ENCODE data around the gene TRPM8.
"Not testable (repeated sequence)": the region's sequence is repeated elsewhere in the genome, so short reads cannot be mapped to it uniquely, and the experiment has no call there.

TRPM8 gene

DNA sequence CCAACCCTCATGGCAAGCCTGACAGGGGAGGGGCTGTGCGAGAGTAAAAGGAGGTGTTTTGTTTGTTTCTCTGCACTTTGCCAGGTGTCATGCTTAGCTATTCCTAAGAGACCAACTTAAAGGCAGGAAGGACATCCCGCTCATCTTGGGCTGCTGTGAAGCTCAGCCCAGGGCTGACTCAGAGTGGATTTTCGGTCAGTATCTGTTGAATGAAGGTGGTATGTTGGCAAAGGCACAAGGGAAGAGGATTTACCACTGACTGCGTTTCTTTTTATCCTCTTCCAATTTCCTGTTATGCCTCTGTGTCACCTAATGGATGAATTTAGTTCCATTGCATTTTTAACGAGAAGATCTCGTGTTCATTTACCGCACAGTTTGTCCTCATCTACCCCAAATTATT is 18.9 kb downstream of the TRPM8 start:
- DNase-seq (ENCODE audit: low read depth), result no peak

DNA sequence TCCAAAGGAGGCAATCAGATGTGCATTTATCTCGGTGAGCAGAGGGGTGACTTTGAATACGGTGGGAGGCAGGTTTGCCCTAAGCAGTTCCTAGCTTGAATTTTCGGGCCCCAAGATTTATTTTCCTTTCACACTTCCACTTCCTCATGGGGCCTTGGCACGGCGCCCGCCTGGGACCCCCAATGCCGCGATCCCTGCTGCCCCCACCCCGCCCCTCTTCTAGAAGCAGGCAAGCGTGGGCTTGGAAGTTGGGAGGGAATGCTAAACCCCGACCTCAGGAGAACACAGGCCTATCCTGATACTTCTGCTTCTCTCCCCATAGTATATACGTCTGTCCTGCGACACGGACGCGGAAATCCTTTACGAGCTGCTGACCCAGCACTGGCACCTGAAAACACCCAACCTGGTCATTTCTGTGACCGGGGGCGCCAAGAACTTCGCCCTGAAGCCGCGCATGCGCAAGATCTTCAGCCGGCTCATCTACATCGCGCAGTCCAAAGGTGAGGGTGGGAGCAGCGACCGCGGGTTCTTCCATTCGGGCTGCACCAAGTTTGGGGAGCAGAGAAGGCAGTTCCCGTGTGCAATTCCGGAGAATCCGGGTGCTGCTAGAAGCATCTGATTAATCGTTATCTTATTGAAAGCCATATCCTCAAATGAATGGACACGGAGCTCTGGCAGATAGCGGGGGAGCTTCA is 21.6 kb downstream of the TRPM8 start:
- no peak for DNase-seq (ENCODE audit: low read depth)

DNA sequence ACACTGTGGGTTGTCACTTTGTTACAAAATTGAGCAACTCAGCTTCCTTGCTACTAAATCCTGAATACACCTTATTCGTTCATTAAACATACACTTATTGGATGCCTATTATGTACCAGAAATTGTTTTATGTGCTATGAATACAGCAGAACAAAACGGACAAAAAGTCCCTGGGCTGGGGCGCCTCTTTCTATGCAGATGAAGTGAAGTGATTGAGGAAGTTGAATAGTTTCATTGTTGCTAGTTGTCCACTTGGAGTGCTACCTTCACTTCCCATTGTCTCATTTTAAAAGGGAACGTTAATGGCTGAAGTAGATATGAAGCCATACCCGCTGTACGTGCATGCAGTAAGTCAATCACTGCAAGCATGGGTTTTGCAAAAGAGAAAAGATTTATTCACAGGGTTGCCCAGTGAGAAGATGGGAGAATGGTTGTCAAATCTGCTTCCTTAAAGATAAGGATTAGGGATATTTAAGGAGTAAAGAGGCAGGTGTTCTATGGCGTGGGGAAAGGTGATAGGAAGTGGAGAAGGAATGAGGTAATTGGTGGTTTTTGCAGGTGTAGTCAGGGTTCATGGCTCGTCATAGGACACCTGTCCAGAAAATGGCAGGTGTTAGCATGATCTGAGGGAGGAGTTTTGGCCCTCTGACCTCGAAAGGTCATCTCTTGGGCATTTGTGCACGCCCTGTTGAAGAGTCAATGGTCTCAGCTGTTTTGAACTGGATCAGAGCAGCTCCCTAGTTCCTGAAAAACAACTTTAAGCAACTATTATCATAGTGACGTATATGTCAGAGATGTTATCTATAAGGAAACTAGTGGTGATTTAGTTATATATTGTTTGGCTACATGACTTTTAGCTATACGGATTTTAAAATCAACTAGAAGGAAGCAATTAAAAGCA is 23.5 kb downstream of the TRPM8 start:
- DNase-seq (ENCODE audit: low read depth), result no peak

DNA sequence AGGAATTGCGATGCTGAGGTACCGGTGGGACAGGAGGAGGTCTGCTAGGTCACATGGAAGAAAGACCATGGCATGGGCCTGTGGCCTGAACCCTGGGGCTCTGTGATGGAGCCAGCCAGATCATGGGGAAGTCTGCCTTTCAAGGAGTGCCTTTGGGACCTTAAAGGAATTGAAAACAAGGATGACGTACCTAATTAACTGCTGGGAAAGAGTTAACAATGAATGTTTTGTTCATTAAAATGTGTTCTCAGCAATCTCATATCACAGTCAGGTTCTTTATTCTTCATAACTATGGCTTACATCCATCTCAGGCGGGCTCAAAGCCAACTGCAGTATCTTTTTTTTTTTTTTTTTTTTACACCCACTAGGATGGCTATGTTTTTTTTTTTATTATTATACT is 25.6 kb downstream of the TRPM8 start:
- no peak for DNase-seq (ENCODE audit: low read depth)

DNA sequence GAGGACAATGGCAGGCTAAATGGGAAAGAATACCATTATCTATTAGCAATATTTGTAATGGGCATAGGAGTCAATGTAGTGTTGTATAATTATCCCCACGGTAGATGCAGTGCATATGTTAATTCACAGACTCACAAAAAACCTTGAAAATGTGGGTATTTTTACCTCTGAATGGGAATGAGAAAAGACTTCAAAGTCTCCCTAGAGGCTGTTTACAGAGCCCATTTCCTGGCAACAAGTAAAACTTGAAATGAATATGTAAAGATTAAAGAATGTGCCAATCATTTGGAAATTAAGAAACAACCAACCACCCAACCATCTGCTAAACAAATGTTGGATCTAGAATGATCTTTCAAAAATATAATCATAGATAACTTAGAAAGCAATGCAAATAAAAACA is 27.1 kb downstream of the TRPM8 start:
- no peak for DNase-seq (ENCODE audit: low read depth)

DNA sequence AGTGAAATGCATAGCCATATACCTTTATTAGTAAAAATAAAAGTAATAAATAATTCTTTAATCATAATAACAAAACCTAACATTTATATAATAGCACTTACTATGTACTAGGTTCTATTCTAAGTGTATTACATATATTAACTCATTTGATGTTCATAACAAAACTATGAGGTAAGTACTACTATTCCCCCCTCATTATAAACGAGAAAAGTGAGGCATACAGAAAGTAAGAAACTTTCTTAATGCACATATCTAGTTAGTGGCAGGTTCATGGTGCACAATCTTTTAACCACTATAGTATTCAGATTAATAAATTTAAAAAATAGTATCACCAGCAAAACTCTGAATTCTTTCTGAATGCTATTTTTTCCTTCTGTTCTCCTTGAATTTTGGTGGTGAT is 27.5 kb downstream of the TRPM8 start:
- DNase-seq (ENCODE audit: low read depth), result no peak

DNA sequence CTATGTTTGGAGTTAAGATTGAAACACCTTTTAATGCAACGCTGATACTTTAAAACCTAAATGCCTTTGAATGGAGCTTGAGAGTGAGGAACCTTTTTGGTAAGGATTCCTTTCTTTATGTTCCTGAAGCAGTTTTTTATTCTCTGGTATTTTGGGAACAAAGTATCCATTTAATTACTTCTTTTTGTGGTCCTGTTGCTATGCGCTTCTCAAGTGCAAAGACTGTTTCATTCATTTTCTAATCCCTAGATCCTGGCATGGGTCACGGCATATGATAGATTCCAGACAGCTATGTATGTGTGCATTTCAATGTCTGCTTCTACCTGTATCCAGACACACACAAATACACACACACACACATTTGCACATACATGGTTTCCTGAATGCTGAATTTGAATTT is 28.0 kb downstream of the TRPM8 start:
- no peak for DNase-seq (ENCODE audit: low read depth)

DNA sequence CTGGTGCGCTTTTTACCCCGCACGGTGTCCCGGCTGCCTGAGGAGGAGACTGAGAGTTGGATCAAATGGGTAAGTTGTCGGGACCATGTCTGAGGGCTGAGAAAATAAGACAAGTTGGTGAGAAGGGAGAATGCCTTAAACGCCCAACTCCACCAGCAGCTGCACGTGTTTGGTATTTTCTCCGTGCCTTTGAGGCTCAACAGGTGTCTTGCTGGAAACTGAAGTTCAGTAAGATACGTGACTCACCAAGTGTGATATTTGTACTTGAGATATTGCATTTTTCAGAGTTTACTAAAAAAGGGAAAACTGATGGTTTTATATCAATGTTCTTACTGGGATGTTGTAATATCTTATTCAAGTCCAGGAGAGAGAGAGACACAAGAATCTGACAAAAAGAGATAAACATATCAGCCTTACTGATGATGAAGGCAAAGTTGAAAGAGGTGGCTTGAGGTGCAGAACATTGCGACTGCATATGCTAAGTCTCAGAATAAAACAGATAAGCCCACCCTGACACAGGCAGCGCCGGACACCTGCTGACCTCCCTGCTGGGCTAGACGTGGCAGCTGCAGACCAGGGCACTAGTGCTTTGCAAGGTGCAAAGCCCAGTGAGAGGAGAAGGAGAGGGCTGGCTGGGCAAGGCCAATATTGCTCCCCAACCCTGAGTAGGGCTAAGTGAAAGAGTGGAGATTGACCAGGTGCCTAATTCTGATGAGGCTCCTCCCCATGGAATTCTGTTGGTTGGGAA is 33.1 kb downstream of the TRPM8 start:
- DNase-seq (ENCODE audit: low read depth), result no peak

DNA sequence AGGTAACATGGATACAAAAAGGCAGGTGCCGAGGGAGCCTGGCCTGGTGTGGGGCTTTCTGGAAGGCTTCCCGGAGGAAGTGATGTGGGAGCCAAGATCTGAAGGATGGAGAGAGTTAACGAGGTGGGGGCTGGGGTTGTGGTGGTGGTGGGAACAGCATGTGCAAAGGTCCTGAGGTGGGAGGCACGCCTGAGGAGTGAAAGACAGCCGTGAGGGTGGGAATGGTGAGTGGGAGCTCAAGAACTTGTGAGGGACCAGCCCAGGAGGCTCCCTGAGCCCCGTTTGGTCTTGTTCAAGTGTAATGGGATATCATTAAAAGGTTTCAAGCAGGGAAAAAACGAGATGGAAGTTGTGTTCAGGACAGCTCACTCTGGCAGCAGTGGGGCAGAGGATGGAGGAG is 35.2 kb downstream of the TRPM8 start:
- DNase-seq (ENCODE audit: low read depth), result no peak

DNA sequence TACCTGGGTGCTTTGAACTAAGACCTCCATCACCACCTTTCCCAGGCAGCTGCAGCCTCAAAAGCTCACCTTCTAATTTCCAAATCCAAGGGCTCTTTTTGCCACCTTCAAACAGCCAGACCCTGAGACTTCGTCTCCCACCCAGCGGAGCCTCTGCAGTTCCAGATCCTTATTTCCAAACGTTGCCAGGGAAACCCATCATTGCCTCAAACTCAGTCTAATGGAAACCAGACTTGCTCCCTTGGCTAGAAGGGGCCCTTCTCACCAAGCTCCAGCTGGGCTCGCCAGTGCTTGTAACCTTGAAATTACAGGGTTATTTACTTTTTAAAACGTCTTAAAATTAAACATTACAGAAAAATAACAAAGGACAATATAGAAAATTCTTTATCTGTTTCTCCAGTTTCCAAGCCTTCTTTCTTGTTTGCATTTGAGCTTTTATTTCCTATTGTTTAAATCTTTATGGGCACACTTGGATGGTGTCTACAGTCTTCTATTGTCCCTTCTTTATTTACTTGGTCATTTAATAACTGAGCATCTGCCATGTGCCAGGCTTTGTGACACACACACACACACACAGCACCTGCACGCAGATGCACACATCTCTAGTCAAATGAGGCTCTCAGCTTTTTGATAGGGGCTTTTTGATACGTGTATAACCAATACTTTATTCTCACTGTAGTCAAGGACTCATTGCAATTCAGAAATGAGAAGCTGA is 36.1 kb downstream of the TRPM8 start:
- no peak for DNase-seq (ENCODE audit: low read depth)

DNA sequence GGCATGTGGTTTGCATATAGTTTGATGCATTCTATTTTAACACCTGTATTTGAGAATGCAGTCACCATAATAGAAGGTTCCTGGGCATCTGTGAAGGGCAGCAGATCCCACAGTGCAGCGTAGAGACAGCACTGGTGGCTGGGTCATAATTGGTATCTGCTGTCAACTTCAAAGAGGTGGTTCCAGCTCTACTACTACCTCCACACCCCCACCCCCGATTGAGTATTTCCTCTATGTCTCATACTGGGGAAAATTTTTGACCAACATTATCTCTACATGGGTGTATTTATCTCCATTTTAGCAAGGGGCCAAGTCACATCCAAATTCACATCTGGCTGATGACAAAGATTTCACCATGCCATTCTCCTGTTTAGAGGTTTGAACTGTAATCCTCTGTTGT is 43.0 kb downstream of the TRPM8 start:
- DNase-seq (ENCODE audit: low read depth), result no peak

DNA sequence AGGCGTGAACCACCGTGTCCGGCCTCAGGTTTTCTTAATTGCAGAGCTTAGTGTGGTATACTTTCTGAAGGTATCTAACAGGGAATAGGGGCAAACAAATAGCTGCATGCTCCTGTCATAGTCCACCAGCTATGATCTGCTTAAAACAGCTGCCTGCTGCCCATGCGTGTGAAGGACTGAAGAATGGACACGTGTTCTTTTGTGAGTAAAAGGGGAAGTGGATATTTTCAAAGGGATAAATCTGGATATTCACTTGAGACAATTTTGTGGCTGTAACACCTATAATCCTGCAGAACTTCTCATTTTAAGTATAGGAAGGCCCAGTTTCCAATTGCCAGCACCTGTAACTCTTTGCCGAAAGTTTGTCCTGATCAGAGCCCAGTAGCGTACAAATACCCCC is 44.7 kb downstream of the TRPM8 start:
- DNase-seq (ENCODE audit: low read depth), result no peak

DNA sequence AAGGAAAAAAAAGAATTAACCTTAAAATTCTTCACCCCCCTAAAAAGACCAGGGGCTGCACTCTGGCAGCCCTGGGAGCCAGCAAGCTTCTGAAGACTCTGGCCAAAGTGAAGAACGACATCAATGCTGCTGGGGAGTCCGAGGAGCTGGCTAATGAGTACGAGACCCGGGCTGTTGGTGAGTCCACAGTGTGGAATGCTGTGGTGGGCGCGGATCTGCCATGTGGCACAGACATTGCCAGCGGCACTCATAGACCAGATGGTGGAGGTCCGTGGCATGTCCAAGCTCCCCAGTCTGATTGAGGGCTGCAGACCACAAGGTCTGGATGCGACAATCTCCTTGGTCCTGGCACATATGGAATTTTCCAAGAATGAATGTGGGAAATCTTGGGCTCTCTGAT is 47.4 kb downstream of the TRPM8 start:
- DNase-seq (ENCODE audit: low read depth), result no peak

DNA sequence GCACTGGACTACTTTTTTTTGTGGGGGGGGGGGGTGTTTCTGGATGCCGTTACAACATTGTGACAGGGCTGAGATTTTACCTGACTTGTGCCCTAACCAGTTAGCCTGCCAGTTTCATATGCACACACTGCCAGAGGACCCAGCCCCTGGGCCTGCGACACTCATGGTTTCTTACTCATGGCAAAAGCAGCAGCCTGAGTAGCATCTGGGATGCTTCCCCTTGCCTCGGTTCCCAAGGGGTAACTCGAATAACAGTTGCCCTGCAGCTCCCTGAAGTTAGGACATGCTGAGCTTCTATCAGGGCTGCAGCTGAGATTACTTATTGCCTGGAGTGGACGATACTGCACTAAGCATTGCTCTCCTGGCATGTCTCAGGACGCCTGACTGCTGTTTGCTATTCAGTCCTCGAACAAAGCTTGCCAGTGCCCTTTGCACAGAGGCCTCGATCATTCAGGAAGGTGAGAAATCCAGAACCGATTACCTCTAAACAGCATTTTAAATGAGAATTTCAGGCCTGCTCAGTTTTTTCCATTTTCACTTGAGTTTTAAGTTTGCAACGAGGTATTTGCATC is 47.9 kb downstream of the TRPM8 start:
- no peak for DNase-seq (ENCODE audit: low read depth)

DNA sequence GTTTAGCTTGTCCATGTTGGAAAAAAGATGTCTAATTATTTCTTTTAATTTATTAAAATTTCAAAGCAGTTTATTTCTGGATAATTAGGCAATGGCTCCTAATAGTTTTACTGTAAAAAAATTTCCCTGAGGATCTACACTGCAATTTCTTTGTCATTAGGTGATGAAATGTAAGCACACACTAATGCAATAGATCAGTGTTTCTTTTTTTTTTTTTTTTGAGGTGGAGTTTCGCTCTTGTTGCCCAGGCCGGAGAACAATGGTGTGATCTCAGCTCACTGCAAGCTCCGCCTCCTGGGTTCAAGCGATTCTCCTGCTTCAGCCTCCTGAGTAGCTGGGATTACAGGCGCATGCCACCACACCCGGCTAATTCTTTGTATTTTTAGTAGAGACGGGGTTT is 48.5 kb downstream of the TRPM8 start:
- DNase-seq (ENCODE audit: low read depth), result not testable (repeated sequence)

DNA sequence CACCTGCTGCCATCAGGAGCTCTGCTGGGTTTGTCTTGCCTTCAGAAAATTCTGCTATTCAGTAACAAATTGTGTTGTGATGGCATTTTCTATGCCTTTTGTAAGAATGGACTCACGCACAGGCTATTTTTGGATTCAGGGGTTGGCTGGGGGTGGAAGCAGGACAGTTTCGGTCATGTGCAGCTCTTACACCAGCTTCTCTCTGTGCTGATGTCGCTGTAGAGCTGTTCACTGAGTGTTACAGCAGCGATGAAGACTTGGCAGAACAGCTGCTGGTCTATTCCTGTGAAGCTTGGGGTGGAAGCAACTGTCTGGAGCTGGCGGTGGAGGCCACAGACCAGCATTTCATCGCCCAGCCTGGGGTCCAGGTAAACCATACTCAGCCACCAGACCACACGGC is 49.2 kb downstream of the TRPM8 start:
- DNase-seq (ENCODE audit: low read depth), result no peak

DNA sequence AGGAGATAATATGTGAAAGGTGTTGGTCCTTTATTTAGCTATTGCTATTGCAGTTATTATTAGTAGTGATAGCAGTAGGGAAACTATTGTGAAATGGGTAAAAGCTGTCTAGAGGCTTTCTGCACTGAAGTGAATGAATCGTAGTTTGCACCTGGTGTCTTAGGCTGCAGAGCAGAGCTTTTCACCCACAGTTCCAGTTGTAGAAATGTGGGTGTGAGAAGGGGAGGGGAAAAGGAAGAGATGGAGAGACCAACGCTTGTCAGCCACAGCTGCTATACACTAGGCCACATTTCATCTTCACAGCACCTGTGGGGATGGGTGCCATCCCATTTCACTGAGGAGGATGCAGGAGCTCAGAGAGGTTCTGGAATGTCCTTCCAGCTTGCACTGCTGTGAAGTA is 50.0 kb downstream of the TRPM8 start:
- no peak for DNase-seq (ENCODE audit: low read depth)

DNA sequence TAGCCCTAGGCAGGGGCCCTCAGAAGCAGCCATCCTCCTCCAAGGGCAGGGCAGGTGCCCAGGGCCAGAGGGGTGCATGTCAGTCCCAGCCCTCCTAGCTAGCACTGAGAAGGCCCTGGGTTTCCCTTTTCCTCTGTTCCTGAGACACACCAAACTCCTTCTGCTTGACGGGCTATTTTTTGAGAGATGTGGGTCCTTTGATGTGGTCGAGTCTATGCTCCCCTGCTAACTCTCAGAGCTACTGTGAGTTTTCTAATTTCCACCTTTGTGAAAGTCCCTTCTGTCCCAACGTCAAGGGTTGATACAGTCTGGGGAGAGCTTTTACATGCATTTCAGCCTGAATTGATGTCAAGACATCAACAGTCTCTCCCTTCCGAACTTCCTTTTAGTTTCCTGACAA is 51.4 kb downstream of the TRPM8 start:
- no peak for DNase-seq (ENCODE audit: low read depth)

DNA sequence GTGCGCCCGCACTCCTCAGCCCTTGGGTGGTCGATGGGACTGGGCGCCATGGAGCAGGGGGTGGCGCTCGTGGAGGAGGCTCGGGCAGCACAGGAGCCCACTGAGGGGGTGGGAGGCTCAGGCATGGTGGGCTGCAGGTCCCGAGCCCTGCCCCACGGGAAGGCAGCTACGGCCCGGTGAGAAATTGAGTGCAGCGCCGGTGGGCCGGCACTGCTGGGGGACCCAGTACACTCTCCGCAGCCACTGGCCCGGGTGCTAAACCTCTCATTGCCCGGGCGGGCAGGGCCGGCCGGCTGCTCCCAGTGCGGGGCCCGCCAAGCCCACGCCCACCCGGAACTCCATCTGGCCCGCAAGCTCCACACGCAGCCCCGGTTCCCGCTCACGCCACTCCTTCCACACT is 55.3 kb downstream of the TRPM8 start:
- DNase-seq (ENCODE audit: low read depth), result not testable (repeated sequence)

DNA sequence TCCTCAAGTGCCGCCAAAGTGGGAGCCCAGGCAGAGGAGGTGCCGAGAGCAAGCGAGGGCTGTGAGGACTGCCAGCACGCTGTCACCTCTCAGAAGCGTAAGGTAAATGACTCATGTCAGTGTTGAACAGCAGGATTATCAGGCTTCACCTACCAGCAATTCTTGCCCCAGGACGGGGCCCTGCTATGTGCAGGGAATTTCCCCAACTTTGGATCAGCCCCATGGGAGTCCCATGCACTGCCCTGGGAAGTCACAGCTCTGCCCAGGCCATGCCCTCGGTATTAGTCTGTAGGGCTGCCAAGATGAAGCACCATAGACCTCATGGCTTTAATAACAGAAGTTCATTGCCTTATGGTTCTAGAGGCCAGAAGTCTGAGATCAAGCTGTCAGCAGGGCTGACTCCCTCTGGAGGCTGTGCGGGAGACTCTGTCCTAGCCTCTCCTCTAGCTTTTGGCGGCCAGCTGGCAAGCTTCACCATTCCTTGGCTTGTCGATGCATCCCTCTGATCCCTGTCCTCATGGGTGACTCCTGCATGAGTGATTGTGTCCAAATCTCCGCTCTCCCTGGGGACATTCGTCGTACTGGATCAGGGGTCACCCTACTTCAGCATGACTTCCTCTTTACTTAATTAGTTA is 55.9 kb downstream of the TRPM8 start:
- no peak for DNase-seq (ENCODE audit: low read depth)

DNA sequence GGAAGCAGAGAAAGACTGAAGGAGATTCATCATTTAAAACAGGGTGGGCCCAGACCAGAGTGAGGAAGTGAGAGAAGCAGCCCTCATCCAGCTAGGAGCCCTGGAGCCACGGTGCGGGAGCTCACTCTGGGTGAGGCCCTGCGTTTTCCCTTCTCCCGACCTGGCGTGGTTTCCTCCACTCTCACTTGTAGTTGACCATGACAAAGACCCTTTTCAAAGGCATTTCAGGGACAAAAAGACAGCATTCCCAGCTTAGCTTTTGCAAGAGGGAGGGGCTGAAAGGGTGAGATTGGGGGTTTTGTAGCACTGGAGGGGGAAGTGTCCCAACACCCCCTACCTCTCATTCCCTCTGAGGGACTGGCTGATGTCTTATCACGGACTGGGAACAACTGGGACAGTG is 56.6 kb downstream of the TRPM8 start:
- no peak for DNase-seq (ENCODE audit: low read depth)

Data from GM04504 (cell line).